H9 (cell line): ENCODE results near the gene OMP. TPM values are rescaled to one million over a fixed set of nuclear protein-coding genes. Genes with fewer than 3 reads are reported as not detected.
A peak's percentile ranks its signal among the peaks of the same experiment; 100 is the strongest.

Source experiments
- DNase-seq: peaks from one replicate; pipeline ENCODE4 v3.0.0-alpha.2; 2017
- H2AFZ ChIP-seq: one replicate; pipeline ENCODE4 v1.6.1; 2013; ENCODE audit warnings: mild to moderate bottlenecking, low read length, control low read depth, moderate library complexity
- H2AK5ac ChIP-seq: 2 replicates; pipeline ENCODE4 v1.6.1; 2013; ENCODE audit warnings: low read length, control low read depth, mixed read lengths; ENCODE audit not compliant: insufficient read length
- H2BK120ac ChIP-seq: one replicate; pipeline ENCODE4 v1.6.1; 2013; ENCODE audit warnings: low read depth, mild to moderate bottlenecking, low read length, control low read depth, inconsistent platforms; ENCODE audit not compliant: poor library complexity, severe bottlenecking
- H2BK12ac ChIP-seq: 2 replicates; pipeline ENCODE4 v1.6.1; 2013; ENCODE audit warnings: low read length, control low read depth, mixed read lengths, low read depth; ENCODE audit not compliant: insufficient read length
- H2BK15ac ChIP-seq: 2 replicates; pipeline ENCODE4 v1.6.1; 2013; ENCODE audit warnings: low read depth, low read length, control low read depth
- H2BK20ac ChIP-seq: one replicate; pipeline ENCODE4 v1.6.1; 2013; ENCODE audit warnings: low read depth, mild to moderate bottlenecking, low read length, control low read depth, inconsistent platforms; ENCODE audit not compliant: poor library complexity, severe bottlenecking
- H2BK5ac ChIP-seq: 2 replicates; pipeline ENCODE4 v1.6.1; 2013; ENCODE audit warnings: low read length, control low read depth, mixed read lengths; ENCODE audit not compliant: insufficient read length
- H3K14ac ChIP-seq: 2 replicates; pipeline ENCODE4 v1.6.1; 2013; ENCODE audit warnings: low read length, control low read depth; ENCODE audit not compliant: insufficient read depth
- H3K18ac ChIP-seq: 2 replicates; pipeline ENCODE4 v1.6.1; 2013; ENCODE audit warnings: low read depth, mild to moderate bottlenecking, mixed read lengths, low read length, control low read depth; ENCODE audit not compliant: insufficient read length
- H3K23ac ChIP-seq: 2 replicates; pipeline ENCODE4 v1.6.1; 2013; ENCODE audit warnings: low read length, control low read depth, mixed read lengths, low read depth; ENCODE audit not compliant: insufficient read length
- H3K23me2 ChIP-seq: 2 replicates; pipeline ENCODE4 v1.6.1; 2013; ENCODE audit warnings: low read depth, mild to moderate bottlenecking, mixed read lengths, low read length, control low read depth; ENCODE audit not compliant: insufficient read length, poor library complexity, severe bottlenecking
- H3K27ac ChIP-seq: 2 replicates; pipeline ENCODE4 v1.5.1; 2013; ENCODE audit warnings: low read length, control low read depth, mixed read lengths, low read depth; ENCODE audit not compliant: insufficient read length
- H3K27me3 ChIP-seq: 2 replicates; pipeline ENCODE4 v1.6.1; 2013; ENCODE audit warnings: low read length, control low read depth, inconsistent platforms; ENCODE audit not compliant: insufficient read depth
- H3K4ac ChIP-seq: 2 replicates; pipeline ENCODE4 v1.6.1; 2013; ENCODE audit warnings: low read depth, mild to moderate bottlenecking, control low read depth, inconsistent platforms, low read length, moderate library complexity
- H3K4me1 ChIP-seq: 2 replicates; pipeline ENCODE4 v1.6.1; 2013; ENCODE audit warnings: low read length, control low read depth, inconsistent platforms; ENCODE audit not compliant: insufficient read depth
- H3K4me2 ChIP-seq: 2 replicates; pipeline ENCODE4 v1.6.1; 2013; ENCODE audit warnings: low read length, control low read depth, mixed read lengths; ENCODE audit not compliant: insufficient read length, insufficient read depth
- H3K56ac ChIP-seq: 2 replicates; pipeline ENCODE4 v1.6.1; 2013; ENCODE audit warnings: low read depth, mild to moderate bottlenecking, mixed read lengths, low read length, control low read depth; ENCODE audit not compliant: insufficient read length
- H3K79me1 ChIP-seq: 2 replicates; pipeline ENCODE4 v1.6.1; 2013; ENCODE audit warnings: low read depth, mild to moderate bottlenecking, moderate library complexity, low read length, control low read depth, inconsistent platforms; ENCODE audit not compliant: insufficient read depth, poor library complexity, severe bottlenecking
- H3K79me2 ChIP-seq: 2 replicates; pipeline ENCODE4 v1.6.1; 2013; ENCODE audit warnings: low read length, control low read depth, inconsistent platforms; ENCODE audit not compliant: insufficient read depth
- H3K9ac ChIP-seq: 2 replicates; pipeline ENCODE4 v1.6.1; 2013; ENCODE audit warnings: low read length, control low read depth, mixed read lengths; ENCODE audit not compliant: insufficient read length; ENCODE audit errors: extremely low read depth
- H3K9me3 ChIP-seq: one replicate; pipeline ENCODE4 v1.6.1; 2013; ENCODE audit warnings: low read depth, low read length, inconsistent platforms; ENCODE audit not compliant: control insufficient read depth
- H3T11ph ChIP-seq: one replicate; pipeline ENCODE4 v1.6.1; 2013; ENCODE audit warnings: mild to moderate bottlenecking, low read length, control low read depth, inconsistent platforms
- H4K20me1 ChIP-seq: one replicate; pipeline ENCODE4 v1.6.1; 2013; ENCODE audit not compliant: control insufficient read depth, insufficient read length, insufficient read depth
- H4K5ac ChIP-seq: 2 replicates; pipeline ENCODE4 v1.6.1; 2013; ENCODE audit warnings: low read depth, mild to moderate bottlenecking, mixed read lengths, low read length, control low read depth; ENCODE audit not compliant: insufficient read length
- H4K8ac ChIP-seq: replicated peaks from 2 replicates; pipeline ENCODE4 v1.6.1; 2013; ENCODE audit warnings: low read length, control low read depth, mixed read lengths, low read depth; ENCODE audit not compliant: insufficient read length
- H4K91ac ChIP-seq: 2 replicates; pipeline ENCODE4 v1.6.1; 2013; ENCODE audit warnings: low read depth, mild to moderate bottlenecking, moderate library complexity, mixed read lengths, low read length, control low read depth; ENCODE audit not compliant: insufficient read length
- H3K27ac Mint-ChIP-seq, 3 experiments: 2 replicates in 2 of 3; 3 replicates in 1 of 3; pipeline ENCODE4 v1.8.0; 2020 to 2021; ENCODE audit warnings: mixed read lengths in 3 of 3, mild to moderate bottlenecking in 1 of 3, moderate library complexity in 1 of 3
- H3K27me3 Mint-ChIP-seq: 2 replicates; pipeline ENCODE4 v1.8.0; 2021; ENCODE audit warnings: low read depth, mild to moderate bottlenecking, moderate library complexity, mixed read lengths
- H3K36me3 Mint-ChIP-seq, 3 experiments: 2 replicates in 2 of 3; 3 replicates in 1 of 3; pipeline ENCODE4 v1.8.0; 2020 to 2021; ENCODE audit warnings: low read depth in 3 of 3, mixed read lengths in 3 of 3; ENCODE audit not compliant: insufficient read depth in 1 of 3
- H3K4me1 Mint-ChIP-seq, 2 experiments: 2 replicates each; pipeline ENCODE4 v1.8.0; 2020; ENCODE audit warnings: mixed read lengths in 2 of 2
- H3K4me3 Mint-ChIP-seq, 2 experiments: 2 replicates in 1 of 2; 3 replicates in 1 of 2; pipeline ENCODE4 v1.8.0; 2020 to 2021; ENCODE audit warnings: mild to moderate bottlenecking in 2 of 2, mixed read lengths in 2 of 2, moderate library complexity in 1 of 2
- H3K9me3 Mint-ChIP-seq, 2 experiments: 2 replicates in 1 of 2; 3 replicates in 1 of 2; pipeline ENCODE4 v1.8.0; 2020; ENCODE audit warnings: mild to moderate bottlenecking in 2 of 2, mixed read lengths in 2 of 2, moderate library complexity in 1 of 2
- CTCF ChIP-seq: fragments of 200-600 bp; sonication (generic); conservative IDR thresholded peaks from 3 replicates; pipeline ENCODE4 v1.8.0; 2021; ENCODE audit warnings: antibody characterized with exemption, mild to moderate bottlenecking
- WGBS: extraction: QIAGEN DNeasy Blood & Tissue Kit; methylation state at CpG from one replicate; pipeline ENCODE4 v1.1.7; 2013; ENCODE audit warnings: missing lambda C conversion rate, low lambda C conversion rate, mixed read lengths; ENCODE audit not compliant: insufficient read length; ENCODE audit errors: extremely low coverage; 5-methylcytosine and 5-hydroxymethylcytosine counted together
- total RNA-seq: library from RNA; stranded (reverse); gene quantifications from 2 replicates; pipeline ENCODE4 v1.2.1, GENCODE V29; 2021

The OMP gene
- total RNA-seq, 1 experiment from 2014 or later, result not detected

DNA sequence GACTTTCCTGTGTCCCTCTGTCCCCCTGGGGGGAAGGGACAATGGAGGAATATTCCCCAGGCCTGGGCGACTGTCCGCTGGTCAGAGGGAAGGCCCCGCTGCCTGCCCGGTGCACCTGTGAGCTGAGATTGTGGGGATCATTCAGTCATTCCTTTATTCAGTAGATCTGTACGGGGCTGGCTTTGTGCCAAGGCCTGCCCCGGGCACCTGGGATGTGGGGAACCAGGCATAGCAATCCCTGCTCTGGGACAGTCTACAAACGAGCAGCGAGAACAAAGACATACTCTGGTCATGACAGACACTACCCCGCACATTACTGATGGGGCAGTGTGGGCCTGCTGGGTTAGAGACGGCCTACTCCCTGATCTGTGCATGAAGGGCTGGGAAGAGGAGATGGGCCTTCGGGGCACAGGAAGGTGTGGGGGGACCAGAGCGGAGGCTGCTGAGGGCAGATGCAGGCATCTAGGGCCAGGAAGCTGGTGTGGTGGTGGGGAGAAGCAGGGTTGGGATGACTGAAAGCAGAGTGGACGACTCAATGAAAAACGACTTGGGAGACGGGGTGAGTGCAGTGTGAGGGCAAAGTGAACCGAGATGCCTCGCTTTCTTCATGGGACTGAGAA lies 23.6 kb downstream of the OMP start:
- Histone ChIP-seq H3K79me2 (no peaks in the 10 kb centered on the region), H4K5ac (no peak overlapping the region), H3K79me1 (no peaks in the 10 kb centered on the region), H3K4ac (no peak overlapping the region), H3K14ac (no peak overlapping the region), H3K18ac (no peak overlapping the region), H3K27ac (no peak overlapping the region), H2BK20ac (no peak overlapping the region), H2BK12ac (no peak overlapping the region), H3K56ac (no peak overlapping the region), H2AFZ (no peak overlapping the region), H4K91ac (no peak overlapping the region), H2BK5ac (no peak overlapping the region), H3K4me2 (peak overlapping the region; percentile 54), H2AK5ac (no peak overlapping the region), H3K23me2 (peaks cover 8% of the 10 kb centered on the region), H3T11ph (no peak overlapping the region), H3K23ac (no peak overlapping the region), H4K20me1 (no peaks in the 10 kb centered on the region), H3K27me3 (no peaks in the 10 kb centered on the region), H4K8ac (no peak overlapping the region), H3K4me1 (no peaks in the 10 kb centered on the region), H3K9me3 (no peaks in the 10 kb centered on the region), H2BK15ac (no peak overlapping the region), H3K9ac (no peak overlapping the region), H2BK120ac (no peak overlapping the region)
- no peak for DNase-seq
- Mint-ChIP-seq H3K4me3 (peak overlapping the region; percentile 30 to 55; a peak in 4 of 5 replicates), H3K27ac (no peak overlapping the region), H3K4me1 (peaks cover 24 to 27% of the 10 kb centered on the region in 2 experiments), H3K27me3 (peaks cover 5% of the 10 kb centered on the region; the same call in 1 of the 2 replicates), H3K9me3 (no peaks in the 10 kb centered on the region), H3K36me3 (peaks cover 0 to 6% (median 0%) of the 10 kb centered on the region in 3 experiments; a peak in 3 of 7 replicates)
- no CpG with 5 or more reads among the region's 17 CpGs for WGBS
- no peak for TF ChIP-seq CTCF
